Testis (tissue), 3 donors: Measurements from ENCODE around the gene APCDD1L. TPM values are rescaled to one million over a fixed set of nuclear protein-coding genes. Genes with fewer than 3 reads are reported as not detected.
"Not testable (repeated sequence)": the region's sequence is repeated elsewhere in the genome, so short reads cannot be mapped to it uniquely, and the experiment has no call there.

Experiments used
- DNase-seq: peaks from one replicate; pipeline ENCODE4 v3.0.0-alpha.2; 2019
- H3K27ac ChIP-seq, 2 donors: fragments of 200-600 bp; sonication (generic); one replicate each; pipeline ENCODE4 v1.5.1; 2019
- H3K27me3 ChIP-seq: fragments of 200-600 bp; sonication (generic); one replicate; pipeline ENCODE4 v1.5.1; 2019
- H3K36me3 ChIP-seq: fragments of 200-600 bp; sonication (generic); one replicate; pipeline ENCODE4 v1.5.1; 2017; ENCODE audit warnings: low read depth; ENCODE audit errors: missing control alignments
- H3K4me1 ChIP-seq: fragments of 200-600 bp; sonication (generic); one replicate; pipeline ENCODE4 v1.5.1; 2019
- H3K4me3 ChIP-seq, 2 donors: fragments of 200-600 bp; sonication (generic); one replicate each; pipeline ENCODE4 v1.5.1; 2017 to 2019
- H3K9me3 ChIP-seq: fragments of 200-600 bp; sonication (generic); one replicate; pipeline ENCODE4 v1.5.1; 2017
- CTCF ChIP-seq, 3 experiments: fragments of 450-650 bp in 2 of 3; fragments of 200-600 bp in 1 of 3; sonication (generic) in 1 of 3; IDR thresholded peaks; one replicate each; pipeline ENCODE4 v1.5.1; 2016 to 2019; ENCODE audit warnings: antibody characterized with exemption in 3 of 3, mild to moderate bottlenecking in 2 of 3, moderate library complexity in 1 of 3
- POLR2A ChIP-seq: fragments of 450-650 bp; IDR thresholded peaks from one replicate; pipeline ENCODE4 v1.6.1; 2017; ENCODE audit warnings: antibody characterized with exemption, mild to moderate bottlenecking, moderate library complexity
- WGBS, 2 donors: methylation state at CpG; one replicate each; pipeline ENCODE4 v1.1.5; 2018; 5-methylcytosine and 5-hydroxymethylcytosine counted together
- intact Hi-C: fragments of 100-400 bp; cut with DNase I; formaldehyde crosslinking; loops from one replicate; pipeline ENCODE4 v1.15.1; 2023; ENCODE audit warnings: low total_unique reads
- polyA plus RNA-seq: library from polyadenylated mRNA; stranded (reverse); fragments of 350-450 nt; fragmentation: Illumina TruSeq; extraction: RNeasy Lipid Tissue Mini Kit (QIAGEN cat#74804); gene quantifications from one replicate; pipeline ENCODE4 v1.2.3, GENCODE V29; 2014; ENCODE audit warnings: low read depth, low replicate concordance; ENCODE audit not compliant: insufficient read depth
- total RNA-seq, 2 donors: library from RNA; depleted of rRNA; stranded (reverse); fragments of >200 nt; gene quantifications; one replicate each; pipeline ENCODE4 v1.2.3, GENCODE V29; 2016

APCDD1L gene
- total and polyA plus RNA-seq, 3 donors from 2014 or later, result 0.12 to 0.20 TPM; not detected in 1

- H3K4me3 ChIP-seq, result no peak overlapping the region
- peaks cover 5% of the 10 kb centered on the region for H3K4me1 ChIP-seq
- WGBS, 2 donors, result 97% methylated on average over 2 of the region's 2 CpGs
- TF ChIP-seq CTCF (IDR thresholded peaks at IDR 0.05), result no peak
- TF ChIP-seq POLR2A, result no peak
- intact Hi-C loops, result no loop called here
- H3K27me3 ChIP-seq, result no peaks in the 10 kb centered on the region
- no peaks in the 10 kb centered on the region for H3K36me3 ChIP-seq
- H3K9me3 ChIP-seq, result no peaks in the 10 kb centered on the region
- no peak for DNase-seq
- H3K27ac ChIP-seq, result no peak overlapping the region
These were observed 84.1 kb downstream of the APCDD1L start for GRCh38 chr20:58431134-58431533.

- 95 to 98% methylated on average over 7 of the region's 7 CpGs for WGBS, 2 donors
- no peak for DNase-seq
- no peaks in the 10 kb centered on the region for H3K9me3 ChIP-seq
- H3K36me3 ChIP-seq, result no peaks in the 10 kb centered on the region
- peaks cover 5% of the 10 kb centered on the region for H3K4me1 ChIP-seq
- H3K4me3 ChIP-seq, result no peak overlapping the region
- intact Hi-C loops, result no loop called here
- no peak overlapping the region for H3K27ac ChIP-seq
- no peaks in the 10 kb centered on the region for H3K27me3 ChIP-seq
- TF ChIP-seq POLR2A, result no peak
- TF ChIP-seq CTCF (IDR thresholded peaks at IDR 0.05), result no peak
These were observed 85.9 kb downstream of the APCDD1L start for GRCh38 chr20:58429303-58429702.

GRCh38 chr20:58428364-58428763 lies 86.8 kb downstream of the APCDD1L start:
- TF ChIP-seq POLR2A (no peak), CTCF (IDR thresholded peaks at IDR 0.05) (no peak)
- DNase-seq, result no peak
- no peak overlapping the region for H3K4me3 ChIP-seq
- 88 to 97% methylated on average over 2 of the region's 2 CpGs for WGBS, 2 donors
- H3K36me3 ChIP-seq, result no peaks in the 10 kb centered on the region
- intact Hi-C loops, result no loop called here
- H3K9me3 ChIP-seq, result no peaks in the 10 kb centered on the region
- H3K27ac ChIP-seq, result no peak overlapping the region
- no peaks in the 10 kb centered on the region for H3K4me1 ChIP-seq
- H3K27me3 ChIP-seq, result no peaks in the 10 kb centered on the region

- H3K4me3 ChIP-seq, H3K4me1 ChIP-seq, DNase-seq, H3K27me3 ChIP-seq, intact Hi-C loops, H3K27ac ChIP-seq, H3K9me3 ChIP-seq, H3K36me3 ChIP-seq: not testable (repeated sequence)
- WGBS, 2 donors, result 93 to 95% methylated on average over 3 of the region's 3 CpGs
These were observed 87.6 kb downstream of the APCDD1L start for GRCh38 chr20:58427571-58427970.

GRCh38 chr20:58424218-58424969 lies 90.8 kb downstream of the APCDD1L start:
- H3K36me3 ChIP-seq, result no peaks in the 10 kb centered on the region
- H3K27ac ChIP-seq, result no peak overlapping the region
- no peaks in the 10 kb centered on the region for H3K9me3 ChIP-seq
- H3K4me3 ChIP-seq, result no peak overlapping the region
- no peaks in the 10 kb centered on the region for H3K4me1 ChIP-seq
- 85 to 92% methylated on average over 6 of the region's 6 CpGs for WGBS, 2 donors
- no peak for TF ChIP-seq CTCF (IDR thresholded peaks at IDR 0.05)
- no peaks in the 10 kb centered on the region for H3K27me3 ChIP-seq
- no peak for DNase-seq
- intact Hi-C loops, result no loop called here
